Gastroesophageal sphincter (tissue), 4 donors: ENCODE results near the gene MTUS2. TPM values are rescaled to one million over a fixed set of nuclear protein-coding genes. Genes with fewer than 3 reads are reported as not detected.

Experiments
- ATAC-seq: fragments of 150-250 bp; one replicate; pipeline ENCODE4 v1.9.1; 2016; ENCODE audit warnings: mild to moderate bottlenecking, moderate library complexity
- H3K27ac ChIP-seq, 4 donors: fragments of 200-600 bp; sonication (generic) in 3 of 4; 1 replicate in 3 of 4; 2 replicates in 1 of 4; pipeline ENCODE4 v1.5.1; 2016 to 2019
- H3K27me3 ChIP-seq: fragments of 200-600 bp; sonication (generic); one replicate; pipeline ENCODE4 v1.5.1; 2019
- H3K36me3 ChIP-seq, 2 donors: fragments of 200-600 bp; sonication (generic); one replicate each; pipeline ENCODE4 v1.5.1; 2019; ENCODE audit warnings: control low read depth in 1 of 2
- H3K4me1 ChIP-seq, 3 donors: fragments of 200-600 bp; sonication (generic); 1 replicate in 2 of 3; 2 replicates in 1 of 3; pipeline ENCODE4 v1.5.1; 2016 to 2019; ENCODE audit warnings: control low read depth in 2 of 3
- H3K4me3 ChIP-seq, 2 donors: fragments of 200-600 bp; sonication (generic); one replicate each; pipeline ENCODE4 v1.5.1; 2019; ENCODE audit warnings: mild to moderate bottlenecking in 1 of 2, moderate library complexity in 1 of 2
- H3K9me3 ChIP-seq, 3 donors: fragments of 200-600 bp; sonication (generic); one replicate each; pipeline ENCODE4 v1.5.1; 2017 to 2019; ENCODE audit warnings: control low read depth in 2 of 3
- EP300 ChIP-seq: sonication (generic); formaldehyde crosslinking; IDR thresholded peaks from one replicate; pipeline ENCODE4 v1.6.1; 2017; ENCODE audit warnings: antibody characterized with exemption, mild to moderate bottlenecking
- POLR2A ChIP-seq, 2 donors: fragments of 450-650 bp; IDR thresholded peaks; one replicate each; pipeline ENCODE4 v1.6.1; 2017; ENCODE audit warnings: antibody characterized with exemption in 2 of 2, mild to moderate bottlenecking in 2 of 2, moderate library complexity in 1 of 2
- POLR2AphosphoS5 ChIP-seq: sonication (generic); formaldehyde crosslinking; IDR thresholded peaks from one replicate; pipeline ENCODE4 v1.6.1; 2017; ENCODE audit warnings: antibody characterized with exemption
- WGBS, 2 donors: methylation state at CpG; one replicate each; pipeline ENCODE4 v1.1.5; 2018; ENCODE audit warnings: low coverage in 1 of 2; 5-methylcytosine and 5-hydroxymethylcytosine counted together
- total RNA-seq, 4 donors: library from RNA; depleted of rRNA; stranded (reverse); fragments of >200 nt; gene quantifications; one replicate each; pipeline ENCODE4 v1.1.0, GENCODE V29; 2016
- TF ChIP-seq, protein P1 (sequence below), 4 experiments: fragments of 200-600 bp in 2 of 4; fragments of 450-650 bp in 2 of 4; sonication (generic) in 1 of 4; IDR thresholded peaks; one replicate each; pipeline ENCODE4 v1.5.1; 2017 to 2019; ENCODE audit warnings: antibody characterized with exemption in 4 of 4, mild to moderate bottlenecking in 2 of 4, moderate library complexity in 2 of 4

Gene MTUS2
- total RNA-seq, 4 donors from 2014 or later = 0.67 to 36.7 (median 18.4) TPM

DNA sequence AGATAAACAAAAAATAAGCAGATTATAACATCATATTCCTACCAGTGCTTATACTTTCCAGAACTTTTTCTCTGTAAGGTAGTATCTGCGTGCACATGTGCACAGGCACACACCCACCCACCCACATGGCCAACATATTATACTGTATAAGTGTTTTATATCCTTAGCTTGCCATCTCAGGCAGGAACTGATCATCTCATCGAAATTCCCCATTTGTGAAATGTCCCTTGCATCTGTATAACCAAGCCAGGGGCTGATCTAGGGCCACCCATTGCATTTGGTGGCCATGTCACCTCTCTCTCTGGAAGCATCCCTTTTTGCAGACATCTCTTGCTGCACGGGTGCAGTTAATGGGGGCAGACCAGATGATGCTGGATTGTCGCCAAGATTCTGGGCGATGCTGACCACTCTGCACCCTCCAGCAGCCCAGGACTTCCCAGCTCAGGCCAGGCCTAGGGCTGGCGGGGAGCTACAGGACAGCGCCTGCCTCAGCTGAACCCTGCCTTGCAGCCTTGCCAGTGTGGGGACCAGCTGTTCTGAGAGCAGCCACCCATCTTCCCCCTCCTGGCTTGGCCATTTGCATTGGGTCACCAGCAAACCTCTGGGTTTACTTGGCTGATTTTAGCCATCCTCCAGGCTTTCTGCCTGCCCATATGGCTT is 679.5 kb downstream of the MTUS2 start:
- 76 to 85% methylated on average over 2 to 3 of the region's 7 CpGs for WGBS, 2 donors
- Histone ChIP-seq H3K27ac (no peak overlapping the region), H3K4me1 (peaks cover 0 to 21% (median 7%) of the 10 kb centered on the region in 3 donors), H3K4me3 (no peak overlapping the region), H3K27me3 (no peaks in the 10 kb centered on the region), H3K36me3 (no peaks in the 10 kb centered on the region), H3K9me3 (no peaks in the 10 kb centered on the region)
- no peak for ATAC-seq
- TF ChIP-seq, protein P1, sequence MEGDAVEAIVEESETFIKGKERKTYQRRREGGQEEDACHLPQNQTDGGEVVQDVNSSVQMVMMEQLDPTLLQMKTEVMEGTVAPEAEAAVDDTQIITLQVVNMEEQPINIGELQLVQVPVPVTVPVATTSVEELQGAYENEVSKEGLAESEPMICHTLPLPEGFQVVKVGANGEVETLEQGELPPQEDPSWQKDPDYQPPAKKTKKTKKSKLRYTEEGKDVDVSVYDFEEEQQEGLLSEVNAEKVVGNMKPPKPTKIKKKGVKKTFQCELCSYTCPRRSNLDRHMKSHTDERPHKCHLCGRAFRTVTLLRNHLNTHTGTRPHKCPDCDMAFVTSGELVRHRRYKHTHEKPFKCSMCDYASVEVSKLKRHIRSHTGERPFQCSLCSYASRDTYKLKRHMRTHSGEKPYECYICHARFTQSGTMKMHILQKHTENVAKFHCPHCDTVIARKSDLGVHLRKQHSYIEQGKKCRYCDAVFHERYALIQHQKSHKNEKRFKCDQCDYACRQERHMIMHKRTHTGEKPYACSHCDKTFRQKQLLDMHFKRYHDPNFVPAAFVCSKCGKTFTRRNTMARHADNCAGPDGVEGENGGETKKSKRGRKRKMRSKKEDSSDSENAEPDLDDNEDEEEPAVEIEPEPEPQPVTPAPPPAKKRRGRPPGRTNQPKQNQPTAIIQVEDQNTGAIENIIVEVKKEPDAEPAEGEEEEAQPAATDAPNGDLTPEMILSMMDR (IDR thresholded peaks at IDR 0.05) = no peak
- no peak for TF ChIP-seq EP300
- TF ChIP-seq POLR2AphosphoS5 = no peak
- no peak for TF ChIP-seq POLR2A (IDR thresholded peaks at IDR 0.05)

DNA sequence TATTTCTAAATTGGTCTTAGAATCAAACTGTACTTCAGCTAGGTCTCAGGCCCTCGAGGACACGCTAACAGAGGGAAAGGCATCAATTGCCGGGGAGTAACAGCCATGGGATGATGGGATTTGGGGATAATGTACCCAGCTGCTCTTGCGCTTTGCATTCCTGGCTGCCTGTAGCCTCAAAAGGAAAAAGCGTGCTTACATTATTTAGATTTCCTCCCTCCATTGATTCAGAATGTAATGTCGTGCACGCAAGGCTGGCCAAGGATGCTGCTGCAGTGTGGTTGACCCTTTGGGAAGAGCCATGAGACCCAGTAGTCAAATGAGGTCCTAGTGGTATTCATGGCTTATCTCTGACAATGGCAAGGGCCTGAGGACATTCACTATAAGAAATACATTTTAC is 680.2 kb downstream of the MTUS2 start:
- H3K36me3 ChIP-seq = no peaks in the 10 kb centered on the region
- H3K27ac ChIP-seq = no peak overlapping the region
- H3K27me3 ChIP-seq = no peaks in the 10 kb centered on the region
- H3K4me3 ChIP-seq = no peak overlapping the region
- no peaks in the 10 kb centered on the region for H3K9me3 ChIP-seq
- TF ChIP-seq, protein P1 (IDR thresholded peaks at IDR 0.05) = no peak
- TF ChIP-seq POLR2A (IDR thresholded peaks at IDR 0.05) (no peak), EP300 (no peak), POLR2AphosphoS5 (no peak)
- ATAC-seq = no peak
- WGBS, 2 donors = 93 to 100% methylated on average over 1 to 5 of the region's 7 CpGs
- H3K4me1 ChIP-seq = peaks cover 0 to 21% (median 7%) of the 10 kb centered on the region in 3 donors

GRCh38 chr13:29501674-29502073 is 681.5 kb downstream of the MTUS2 start:
- Histone ChIP-seq H3K9me3 (no peaks in the 10 kb centered on the region), H3K27me3 (peaks cover 5% of the 10 kb centered on the region), H3K36me3 (no peaks in the 10 kb centered on the region), H3K27ac (no peak overlapping the region), H3K4me1 (peaks cover 0 to 10% (median 6%) of the 10 kb centered on the region in 3 donors), H3K4me3 (no peak overlapping the region)
- 85 to 90% methylated on average over 4 of the region's 4 CpGs for WGBS, 2 donors
- no peak for TF ChIP-seq POLR2A (IDR thresholded peaks at IDR 0.05)
- TF ChIP-seq, protein P1 (IDR thresholded peaks at IDR 0.05) = no peak
- no peak for TF ChIP-seq EP300
- no peak for TF ChIP-seq POLR2AphosphoS5
- no peak for ATAC-seq

DNA sequence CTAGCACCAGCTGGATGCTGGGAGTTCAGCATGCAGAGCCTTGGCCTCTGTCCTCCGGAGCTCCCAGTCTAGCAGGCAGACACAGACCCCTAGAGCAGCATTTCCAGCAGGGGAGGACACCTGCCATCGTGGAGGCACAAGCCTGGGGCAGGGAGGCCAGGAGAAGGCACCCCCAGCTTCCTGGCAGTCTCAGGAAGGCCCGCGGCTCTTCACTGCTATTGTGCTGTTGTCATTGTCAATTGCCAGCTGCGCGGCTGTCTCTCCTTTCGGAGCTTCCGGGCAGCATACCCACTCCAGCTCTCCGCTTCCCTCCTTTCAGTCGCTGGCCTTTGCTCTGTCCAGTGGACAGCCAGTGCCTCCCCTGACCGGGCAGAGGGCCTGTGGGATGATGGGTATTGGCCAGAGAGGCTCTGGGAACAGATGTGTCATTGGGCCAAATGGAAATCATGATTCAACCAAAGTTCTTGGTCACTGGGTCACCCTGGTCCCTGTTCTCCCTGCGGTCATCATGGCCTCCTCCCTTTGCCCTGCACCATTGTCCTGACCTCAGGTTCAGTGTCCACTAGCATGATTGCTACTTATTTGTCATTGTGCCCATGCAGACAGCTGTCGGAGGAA is 682.4 kb downstream of the MTUS2 start:
- TF ChIP-seq EP300 = no peak
- no peak for TF ChIP-seq POLR2A (IDR thresholded peaks at IDR 0.05)
- no peak for TF ChIP-seq POLR2AphosphoS5
- TF ChIP-seq, protein P1 (IDR thresholded peaks at IDR 0.05) = no peak
- H3K9me3 ChIP-seq = no peaks in the 10 kb centered on the region
- no peaks in the 10 kb centered on the region for H3K36me3 ChIP-seq
- no peak overlapping the region for H3K4me3 ChIP-seq
- ATAC-seq = no peak
- peaks cover 0 to 10% (median 0%) of the 10 kb centered on the region in 3 donors for H3K4me1 ChIP-seq
- 80 to 88% methylated on average over 1 to 8 of the region's 13 CpGs for WGBS, 2 donors
- peaks cover 5% of the 10 kb centered on the region for H3K27me3 ChIP-seq
- H3K27ac ChIP-seq = no peak overlapping the region
